ENCODE results near the gene NCAM1. TPM values are rescaled to one million over a fixed set of nuclear protein-coding genes. Genes with fewer than 3 reads are reported as not detected.

The NCAM1 gene
- total RNA-seq, 1 donor from 2014 or later, result 27.3 TPM

- H3K27me3 Mint-ChIP-seq, result peaks cover 25% of the 10 kb centered on the region
- DNase-seq (ENCODE audit: low spot score, unreplicated experiment), result no peak
- H3K27ac Mint-ChIP-seq, result no peak overlapping the region
- no peaks in the 10 kb centered on the region for H3K9me3 Mint-ChIP-seq (ENCODE audit: low read depth)
- TF ChIP-seq CTCF (IDR thresholded peaks at IDR 0.05; ENCODE audit: unreplicated experiment), result no peak
- H3K4me3 Mint-ChIP-seq (ENCODE audit: low read depth), result no peak overlapping the region
- H3K36me3 Mint-ChIP-seq (ENCODE audit: insufficient read depth), result no peaks in the 10 kb centered on the region
- H3K4me1 Mint-ChIP-seq (ENCODE audit: low read depth), result peaks cover 3% of the 10 kb centered on the region
These were observed 58.5 kb downstream of the NCAM1 start for GRCh38 chr11:113019711-113020110.

- H3K9me3 Mint-ChIP-seq (ENCODE audit: low read depth), result no peaks in the 10 kb centered on the region
- H3K4me3 Mint-ChIP-seq (ENCODE audit: low read depth), result no peak overlapping the region
- no peak for TF ChIP-seq CTCF (IDR thresholded peaks at IDR 0.05; ENCODE audit: unreplicated experiment)
These were observed 59.9 kb downstream of the NCAM1 start for GRCh38 chr11:113021111-113021510.

GRCh38 chr11:113022262-113022661 is 61.0 kb downstream of the NCAM1 start:
- H3K9me3 Mint-ChIP-seq (ENCODE audit: low read depth), result no peaks in the 10 kb centered on the region
- no peaks in the 10 kb centered on the region for H3K36me3 Mint-ChIP-seq (ENCODE audit: insufficient read depth)
- peaks cover 17% of the 10 kb centered on the region for H3K27me3 Mint-ChIP-seq
- H3K4me3 Mint-ChIP-seq (ENCODE audit: low read depth), result no peak overlapping the region
- no peak overlapping the region for H3K27ac Mint-ChIP-seq
- no peak for TF ChIP-seq CTCF (IDR thresholded peaks at IDR 0.05; ENCODE audit: unreplicated experiment)
- H3K4me1 Mint-ChIP-seq (ENCODE audit: low read depth), result no peaks in the 10 kb centered on the region
- no peak for DNase-seq (ENCODE audit: low spot score, unreplicated experiment)

More at GRCh38 chr11:113021111-113021510, 59.9 kb downstream of the NCAM1 start:
- Mint-ChIP-seq H3K27ac (no peak overlapping the region), H3K36me3 (ENCODE audit: insufficient read depth) (no peaks in the 10 kb centered on the region), H3K4me1 (ENCODE audit: low read depth) (no peaks in the 10 kb centered on the region), H3K27me3 (peaks cover 19% of the 10 kb centered on the region)
- DNase-seq (ENCODE audit: low spot score, unreplicated experiment), result no peak

GRCh38 chr11:113023228-113023627 is 62.0 kb downstream of the NCAM1 start:
- H3K4me3 Mint-ChIP-seq (ENCODE audit: low read depth), result no peak overlapping the region
- no peaks in the 10 kb centered on the region for H3K9me3 Mint-ChIP-seq (ENCODE audit: low read depth)
- no peak for TF ChIP-seq CTCF (IDR thresholded peaks at IDR 0.05; ENCODE audit: unreplicated experiment)
- DNase-seq (ENCODE audit: low spot score, unreplicated experiment), result no peak
- no peaks in the 10 kb centered on the region for H3K4me1 Mint-ChIP-seq (ENCODE audit: low read depth)
- H3K27ac Mint-ChIP-seq, result no peak overlapping the region
- H3K36me3 Mint-ChIP-seq (ENCODE audit: insufficient read depth), result no peaks in the 10 kb centered on the region
- peaks cover 17% of the 10 kb centered on the region for H3K27me3 Mint-ChIP-seq

GRCh38 chr11:113023986-113024385 is 62.8 kb downstream of the NCAM1 start:
- no peak for TF ChIP-seq CTCF (IDR thresholded peaks at IDR 0.05; ENCODE audit: unreplicated experiment)
- no peak for DNase-seq (ENCODE audit: low spot score, unreplicated experiment)
- no peaks in the 10 kb centered on the region for H3K9me3 Mint-ChIP-seq (ENCODE audit: low read depth)
- H3K36me3 Mint-ChIP-seq (ENCODE audit: insufficient read depth), result no peaks in the 10 kb centered on the region
- no peak overlapping the region for H3K27ac Mint-ChIP-seq
- H3K27me3 Mint-ChIP-seq, result peaks cover 17% of the 10 kb centered on the region
- H3K4me1 Mint-ChIP-seq (ENCODE audit: low read depth), result no peaks in the 10 kb centered on the region
- no peak overlapping the region for H3K4me3 Mint-ChIP-seq (ENCODE audit: low read depth)

All from progenitor cell of endocrine pancreas (in vitro differentiated cells).